ENCODE results near the gene RADIL. TPM values are rescaled to one million over a fixed set of nuclear protein-coding genes. Genes with fewer than 3 reads are reported as not detected.
A peak's percentile ranks its signal among the peaks of the same experiment; 100 is the strongest.

The RADIL gene
- polyA plus RNA-seq, 1 donor (not counting 4 experiments of a cell fraction or from before 2014, with no cell fraction given) = not detected

GRCh38 chr7:4800487-4800886 lies 83.0 kb downstream of the RADIL start:
- Histone ChIP-seq H3K4me2 (ENCODE audit: control insufficient read depth, extremely low read depth, insufficient read depth, low read depth, low read length) (no peak overlapping the region), H3K36me3 (ENCODE audit: control insufficient read depth in 2 of 2, extremely low read depth in 1 of 2, insufficient read depth in 2 of 2, low read length in 2 of 2) (no peaks in the 10 kb centered on the region), H3K9me1 (ENCODE audit: control insufficient read depth, extremely low read depth, insufficient read depth, low read length) (no peaks in the 10 kb centered on the region), H4K20me1 (ENCODE audit: control insufficient read depth, extremely low read depth, insufficient read depth, low read length) (no peaks in the 10 kb centered on the region), H3K27ac (ENCODE audit: control insufficient read depth, insufficient read depth, low read length) (no peak overlapping the region), H3K27me3 (ENCODE audit: control insufficient read depth, extremely low read depth, insufficient read depth, low read length) (peaks cover 5% of the 10 kb centered on the region), H3K9me3 (ENCODE audit: control insufficient read depth, low read depth, low read length) (no peaks in the 10 kb centered on the region), H2AFZ (ENCODE audit: control insufficient read depth, low read length) (no peak overlapping the region), H3K4me1 (ENCODE audit: control insufficient read depth, extremely low read depth, insufficient read depth, low read length) (no peaks in the 10 kb centered on the region), H3K79me2 (ENCODE audit: control insufficient read depth, insufficient read depth, low read length) (no peaks in the 10 kb centered on the region), H3K4me3 (ENCODE audit: control insufficient read depth in 2 of 3, extremely low read depth in 1 of 3, insufficient read depth in 2 of 3, low read depth in 1 of 3, low read length in 3 of 3) (no peak overlapping the region), H3K9ac (ENCODE audit: control insufficient read depth, extremely low read depth, insufficient read depth, low read length) (no peak overlapping the region)
- dilution Hi-C loops (cut with MboI; ENCODE audit: extremely low pct_ligation_motif_present, low sequenced_read_pairs) = no loop called here
- no peak for TF ChIP-seq EZH2 (IDR thresholded peaks at IDR 0.05; ENCODE audit: low read length)
- TF ChIP-seq, protein P1, sequence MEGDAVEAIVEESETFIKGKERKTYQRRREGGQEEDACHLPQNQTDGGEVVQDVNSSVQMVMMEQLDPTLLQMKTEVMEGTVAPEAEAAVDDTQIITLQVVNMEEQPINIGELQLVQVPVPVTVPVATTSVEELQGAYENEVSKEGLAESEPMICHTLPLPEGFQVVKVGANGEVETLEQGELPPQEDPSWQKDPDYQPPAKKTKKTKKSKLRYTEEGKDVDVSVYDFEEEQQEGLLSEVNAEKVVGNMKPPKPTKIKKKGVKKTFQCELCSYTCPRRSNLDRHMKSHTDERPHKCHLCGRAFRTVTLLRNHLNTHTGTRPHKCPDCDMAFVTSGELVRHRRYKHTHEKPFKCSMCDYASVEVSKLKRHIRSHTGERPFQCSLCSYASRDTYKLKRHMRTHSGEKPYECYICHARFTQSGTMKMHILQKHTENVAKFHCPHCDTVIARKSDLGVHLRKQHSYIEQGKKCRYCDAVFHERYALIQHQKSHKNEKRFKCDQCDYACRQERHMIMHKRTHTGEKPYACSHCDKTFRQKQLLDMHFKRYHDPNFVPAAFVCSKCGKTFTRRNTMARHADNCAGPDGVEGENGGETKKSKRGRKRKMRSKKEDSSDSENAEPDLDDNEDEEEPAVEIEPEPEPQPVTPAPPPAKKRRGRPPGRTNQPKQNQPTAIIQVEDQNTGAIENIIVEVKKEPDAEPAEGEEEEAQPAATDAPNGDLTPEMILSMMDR (optimal IDR thresholded peaks at IDR 0.05 in 1 of 3, IDR thresholded peaks at IDR 0.05 in 1 of 3, conservative IDR thresholded peaks at IDR 0.05 in 1 of 3; ENCODE audit: extremely low read depth in 1 of 3, insufficient read depth in 2 of 3, low read length in 3 of 3) = no peak
- DNase-seq (ENCODE audit: low read depth, low spot score) (no peak), FAIRE-seq (no peak)

- FAIRE-seq = no peak
Measured at GRCh38 chr7:4799508-4800268, 83.8 kb downstream of the RADIL start.

More at GRCh38 chr7:4799508-4800268, 83.8 kb downstream of the RADIL start:
- DNase-seq (ENCODE audit: low read depth, low spot score) = no peak
- no peaks in the 10 kb centered on the region for H3K27me3 ChIP-seq (ENCODE audit: control insufficient read depth, extremely low read depth, insufficient read depth, low read length)
- H3K9me3 ChIP-seq (ENCODE audit: control insufficient read depth, low read depth, low read length) = no peaks in the 10 kb centered on the region
- H3K9ac ChIP-seq (ENCODE audit: control insufficient read depth, extremely low read depth, insufficient read depth, low read length) = no peak overlapping the region
- H3K4me1 ChIP-seq (ENCODE audit: control insufficient read depth, extremely low read depth, insufficient read depth, low read length) = no peaks in the 10 kb centered on the region
- H3K27ac ChIP-seq (ENCODE audit: control insufficient read depth, insufficient read depth, low read length) = no peak overlapping the region
- no peak overlapping the region for H3K4me3 ChIP-seq (ENCODE audit: control insufficient read depth in 2 of 3, extremely low read depth in 1 of 3, insufficient read depth in 2 of 3, low read depth in 1 of 3, low read length in 3 of 3)
- dilution Hi-C loops (cut with MboI; ENCODE audit: extremely low pct_ligation_motif_present, low sequenced_read_pairs) = no loop called here
- no peaks in the 10 kb centered on the region for H3K79me2 ChIP-seq (ENCODE audit: control insufficient read depth, insufficient read depth, low read length)
- H3K4me2 ChIP-seq (ENCODE audit: control insufficient read depth, extremely low read depth, insufficient read depth, low read depth, low read length) = no peak overlapping the region
- no peak for TF ChIP-seq EZH2 (IDR thresholded peaks at IDR 0.05; ENCODE audit: low read length)
- TF ChIP-seq, protein P1 (optimal IDR thresholded peaks at IDR 0.05 in 1 of 3, IDR thresholded peaks at IDR 0.05 in 1 of 3, conservative IDR thresholded peaks at IDR 0.05 in 1 of 3; ENCODE audit: extremely low read depth in 1 of 3, insufficient read depth in 2 of 3, low read length in 3 of 3) = no peak
- H3K36me3 ChIP-seq (ENCODE audit: control insufficient read depth in 2 of 2, extremely low read depth in 1 of 2, insufficient read depth in 2 of 2, low read length in 2 of 2) = no peaks in the 10 kb centered on the region
- H4K20me1 ChIP-seq (ENCODE audit: control insufficient read depth, extremely low read depth, insufficient read depth, low read length) = no peaks in the 10 kb centered on the region
- H3K9me1 ChIP-seq (ENCODE audit: control insufficient read depth, extremely low read depth, insufficient read depth, low read length) = no peaks in the 10 kb centered on the region
- peak overlapping the region; percentile 19 for H2AFZ ChIP-seq (ENCODE audit: control insufficient read depth, low read length)

All from keratinocyte (primary cell).